Esophagus squamous epithelium (tissue), 4 donors: Measurements from ENCODE around the gene NT5DC1.

Experiments used
- POLR2A ChIP-seq, 4 donors: fragments of 450-650 bp; IDR thresholded peaks; one replicate each; pipeline ENCODE4 v1.6.1; 2017; ENCODE audit warnings: antibody characterized with exemption in 4 of 4, mild to moderate bottlenecking in 4 of 4, moderate library complexity in 3 of 4
- TF ChIP-seq, protein P1 (sequence below), 6 experiments: fragments of 450-650 bp in 4 of 6; fragments of 200-600 bp in 2 of 6; sonication (generic) in 2 of 6; IDR thresholded peaks; one replicate each; pipeline ENCODE4 v1.5.1; 2016 to 2019; ENCODE audit warnings: antibody characterized with exemption in 6 of 6, mild to moderate bottlenecking in 4 of 6, moderate library complexity in 4 of 6

DNA sequence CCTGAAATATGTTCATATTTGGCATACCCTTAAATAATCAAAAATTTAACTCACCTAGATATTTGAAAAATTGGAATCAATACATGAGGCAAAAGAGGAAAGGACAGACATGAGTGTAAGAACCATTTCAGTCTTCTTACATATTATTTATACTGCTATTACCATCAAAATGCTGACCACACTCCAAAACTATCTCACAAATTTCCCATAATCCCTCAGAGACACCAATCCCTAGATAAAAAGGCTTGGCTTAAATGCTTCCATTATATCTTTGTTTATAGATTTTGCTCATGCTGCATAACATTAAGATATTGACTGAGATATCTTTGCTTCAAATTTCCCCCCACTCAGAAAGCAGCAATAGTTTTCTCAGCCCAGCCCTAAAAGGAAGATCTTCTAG lies 11.7 kb upstream of the NT5DC1 start:
- TF ChIP-seq, protein P1, sequence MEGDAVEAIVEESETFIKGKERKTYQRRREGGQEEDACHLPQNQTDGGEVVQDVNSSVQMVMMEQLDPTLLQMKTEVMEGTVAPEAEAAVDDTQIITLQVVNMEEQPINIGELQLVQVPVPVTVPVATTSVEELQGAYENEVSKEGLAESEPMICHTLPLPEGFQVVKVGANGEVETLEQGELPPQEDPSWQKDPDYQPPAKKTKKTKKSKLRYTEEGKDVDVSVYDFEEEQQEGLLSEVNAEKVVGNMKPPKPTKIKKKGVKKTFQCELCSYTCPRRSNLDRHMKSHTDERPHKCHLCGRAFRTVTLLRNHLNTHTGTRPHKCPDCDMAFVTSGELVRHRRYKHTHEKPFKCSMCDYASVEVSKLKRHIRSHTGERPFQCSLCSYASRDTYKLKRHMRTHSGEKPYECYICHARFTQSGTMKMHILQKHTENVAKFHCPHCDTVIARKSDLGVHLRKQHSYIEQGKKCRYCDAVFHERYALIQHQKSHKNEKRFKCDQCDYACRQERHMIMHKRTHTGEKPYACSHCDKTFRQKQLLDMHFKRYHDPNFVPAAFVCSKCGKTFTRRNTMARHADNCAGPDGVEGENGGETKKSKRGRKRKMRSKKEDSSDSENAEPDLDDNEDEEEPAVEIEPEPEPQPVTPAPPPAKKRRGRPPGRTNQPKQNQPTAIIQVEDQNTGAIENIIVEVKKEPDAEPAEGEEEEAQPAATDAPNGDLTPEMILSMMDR (IDR thresholded peaks at IDR 0.05): no peak
- TF ChIP-seq POLR2A (IDR thresholded peaks at IDR 0.05): no peak
